GM04503 (cell line): ENCODE results near the gene CNOT2.

Source experiments
- DNase-seq: peaks from one replicate; pipeline ENCODE4 v3.0.0-alpha.2; 2012; ENCODE audit warnings: low read depth

Gene CNOT2

GRCh38 chr12:70306676-70307075 is 63.4 kb downstream of the CNOT2 start:
- no peak for DNase-seq

GRCh38 chr12:70307868-70308267 is 64.6 kb downstream of the CNOT2 start:
- no peak for DNase-seq

GRCh38 chr12:70309348-70309747 is 66.1 kb downstream of the CNOT2 start:
- no peak for DNase-seq

- DNase-seq = no peak
Observed at GRCh38 chr12:70314145-70314544, 70.9 kb downstream of the CNOT2 start.

DNA sequence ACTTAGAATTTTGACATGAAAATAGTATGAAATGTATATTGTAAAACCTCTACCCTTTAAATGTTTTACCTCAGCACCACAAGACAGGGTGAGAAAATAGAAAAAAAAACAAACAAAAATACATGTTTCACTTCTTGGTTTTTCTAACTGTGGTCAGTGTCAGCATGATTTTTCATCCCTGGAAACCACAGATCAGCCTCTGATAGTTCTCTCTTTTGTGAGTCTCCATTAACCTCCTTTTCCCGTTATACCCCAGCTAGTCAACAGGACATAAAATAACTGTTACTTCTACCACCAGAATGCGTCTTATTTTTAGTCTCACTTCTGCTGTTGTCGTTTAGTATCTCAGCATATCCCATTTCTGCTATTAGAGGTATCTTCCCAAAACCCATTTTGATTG is 74.5 kb downstream of the CNOT2 start:
- no peak for DNase-seq

DNA sequence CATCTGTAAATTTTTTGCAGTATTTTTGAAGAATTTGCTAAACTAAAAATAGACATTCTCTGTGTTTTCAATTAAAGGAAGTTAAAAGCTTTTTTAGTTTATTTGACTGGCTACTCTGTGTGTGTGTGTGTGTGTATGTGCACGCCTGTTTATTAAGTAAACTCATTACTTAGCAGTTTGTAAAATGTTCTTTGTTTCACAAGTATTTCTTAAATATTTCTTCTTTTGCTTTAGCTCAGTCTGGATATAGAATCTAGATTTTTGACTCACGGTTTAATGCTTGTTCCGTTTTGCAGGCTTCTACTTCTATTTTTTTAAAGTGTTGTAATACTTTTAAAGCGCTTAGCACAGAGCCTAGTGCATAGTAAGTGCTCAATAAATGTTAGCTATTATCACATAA is 76.4 kb downstream of the CNOT2 start:
- no peak for DNase-seq

- DNase-seq = no peak
Observed at GRCh38 chr12:70321191-70321590, 78.0 kb downstream of the CNOT2 start.

DNA sequence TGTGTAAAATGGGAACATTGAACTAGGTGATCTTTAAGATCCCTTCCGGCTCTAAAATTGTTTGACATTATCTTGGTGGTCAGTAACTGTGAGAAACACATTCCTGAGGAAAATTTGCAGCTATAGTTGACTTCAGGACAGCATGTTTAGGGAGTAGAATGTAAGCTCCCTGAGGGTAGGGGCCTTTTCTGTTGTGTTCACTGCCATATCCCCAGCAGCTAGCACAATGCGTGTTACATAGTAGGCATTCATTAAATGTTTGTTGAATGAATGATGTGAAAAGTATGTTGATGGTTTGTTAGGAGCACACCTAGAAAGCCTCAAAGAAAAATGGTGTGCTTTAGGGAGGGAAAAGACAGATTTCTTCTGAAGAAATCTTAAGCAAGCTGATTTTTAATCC is 84.3 kb downstream of the CNOT2 start:
- DNase-seq = no peak

DNA sequence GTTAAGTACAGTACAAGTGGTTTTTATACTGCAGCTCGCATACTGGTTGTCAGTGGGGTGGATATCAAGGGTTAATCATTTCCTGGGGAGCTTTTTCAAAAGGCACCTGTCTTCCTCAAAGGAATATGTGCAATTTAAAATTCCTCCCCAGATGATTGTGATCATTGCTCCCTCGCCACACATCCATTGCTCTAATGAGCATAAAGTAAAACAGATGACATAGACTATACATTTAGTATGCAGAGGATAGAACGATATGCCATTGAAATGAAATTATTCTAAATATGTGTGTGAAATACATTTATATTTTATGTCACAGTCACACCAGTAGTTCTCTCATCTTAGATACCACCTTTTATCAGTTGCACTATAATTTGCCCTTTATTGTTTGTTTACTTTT is 86.5 kb downstream of the CNOT2 start:
- no peak for DNase-seq

DNA sequence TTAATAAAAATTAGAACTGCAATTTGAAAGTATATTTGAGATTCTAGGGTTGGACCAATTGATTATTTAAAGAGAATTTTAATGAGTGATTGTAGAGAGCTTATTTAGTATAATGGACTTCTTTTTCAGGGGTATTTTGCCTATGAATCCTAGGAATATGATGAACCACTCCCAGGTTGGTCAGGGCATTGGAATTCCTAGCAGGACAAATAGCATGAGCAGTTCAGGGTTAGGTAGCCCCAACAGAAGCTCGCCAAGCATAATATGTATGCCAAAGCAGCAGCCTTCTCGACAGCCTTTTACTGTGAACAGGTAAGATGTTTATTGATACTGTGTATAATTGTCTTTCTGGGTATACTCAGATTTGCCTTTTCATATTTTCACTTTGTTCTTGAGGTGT is 86.9 kb downstream of the CNOT2 start:
- DNase-seq = no peak

DNA sequence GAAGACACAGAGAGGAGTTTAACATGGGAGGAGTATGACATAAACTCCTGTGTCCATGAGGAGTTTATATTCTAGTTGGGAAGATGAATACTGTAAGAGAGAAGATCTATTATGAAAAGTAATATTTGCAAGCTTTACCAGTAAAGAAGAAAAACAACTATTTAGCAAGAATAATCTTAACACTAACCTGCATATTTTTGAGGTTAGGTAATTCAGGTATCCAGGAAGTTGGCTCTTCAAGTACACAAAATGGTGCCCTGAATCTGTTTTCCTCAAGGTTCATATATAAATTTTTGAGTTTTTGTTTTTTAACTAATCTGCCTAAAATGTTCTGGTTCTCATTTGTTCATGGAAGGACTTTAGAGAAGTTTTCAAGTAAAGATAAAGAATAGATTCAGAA is 89.0 kb downstream of the CNOT2 start:
- no peak for DNase-seq

DNA sequence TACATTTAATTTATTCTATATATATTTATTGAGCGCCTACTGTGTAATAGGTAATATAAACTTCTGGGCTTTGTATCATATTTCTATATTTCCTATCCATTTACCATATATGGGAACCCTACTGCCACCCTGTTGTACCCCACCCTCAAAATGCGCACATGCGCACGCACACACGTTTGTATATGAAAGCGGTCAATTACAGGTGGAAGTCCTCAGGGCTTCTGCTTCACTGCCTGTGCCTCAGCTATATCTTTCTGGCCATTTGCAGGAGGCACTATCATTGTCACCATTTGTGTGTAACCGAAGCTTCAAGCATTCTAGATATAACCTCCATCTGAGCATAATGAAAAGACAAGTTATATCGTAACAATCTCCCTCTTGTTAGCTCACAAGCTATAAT is 91.5 kb downstream of the CNOT2 start:
- DNase-seq = no peak

- DNase-seq = no peak
Observed at GRCh38 chr12:70338531-70338930, 95.3 kb downstream of the CNOT2 start.

GRCh38 chr12:70351076-70351475 is 107.8 kb downstream of the CNOT2 start:
- no peak for DNase-seq

DNA sequence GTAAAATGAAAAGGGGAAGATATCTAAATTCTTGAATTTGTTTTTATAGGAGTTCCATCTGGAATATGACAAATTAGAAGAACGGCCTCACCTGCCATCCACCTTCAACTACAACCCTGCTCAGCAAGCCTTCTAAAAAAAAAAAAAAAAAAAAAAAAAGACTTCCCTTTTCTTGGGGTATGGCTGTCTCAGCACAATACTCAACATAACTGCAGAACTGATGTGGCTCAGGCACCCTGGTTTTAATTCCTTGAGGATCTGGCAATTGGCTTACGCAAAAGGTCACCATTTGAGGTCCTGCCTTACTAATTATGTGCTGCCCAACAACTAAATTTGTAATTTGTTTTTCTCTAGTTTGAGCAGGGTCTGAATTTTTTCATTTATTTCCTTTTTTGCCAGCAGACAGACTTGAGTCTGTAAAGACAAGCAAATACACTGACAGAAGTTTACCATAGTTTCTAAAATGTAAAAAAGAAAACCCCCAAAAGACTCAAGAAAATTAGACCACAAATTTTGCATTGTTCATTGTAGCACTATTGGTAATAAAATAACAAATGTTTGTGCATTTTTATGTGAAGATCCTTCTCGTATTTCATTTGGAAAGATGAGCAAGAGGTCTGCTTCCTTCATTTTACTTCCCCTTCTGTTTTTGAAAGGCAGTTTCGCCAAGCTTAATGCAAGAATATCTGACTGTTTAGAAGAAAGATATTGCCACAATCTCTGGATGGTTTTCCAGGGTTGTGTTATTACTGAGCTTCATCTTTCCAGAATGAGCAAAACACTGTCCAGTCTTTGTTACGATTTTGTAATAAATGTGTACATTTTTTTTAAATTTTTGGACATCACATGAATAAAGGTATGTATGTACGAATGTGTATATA is 110.8 kb downstream of the CNOT2 start:
- no peak for DNase-seq

GRCh38 chr12:70354787-70355186 is 111.6 kb downstream of the CNOT2 start:
- no peak for DNase-seq

- no peak for DNase-seq
Observed at GRCh38 chr12:70355972-70356371, 112.7 kb downstream of the CNOT2 start.

DNA sequence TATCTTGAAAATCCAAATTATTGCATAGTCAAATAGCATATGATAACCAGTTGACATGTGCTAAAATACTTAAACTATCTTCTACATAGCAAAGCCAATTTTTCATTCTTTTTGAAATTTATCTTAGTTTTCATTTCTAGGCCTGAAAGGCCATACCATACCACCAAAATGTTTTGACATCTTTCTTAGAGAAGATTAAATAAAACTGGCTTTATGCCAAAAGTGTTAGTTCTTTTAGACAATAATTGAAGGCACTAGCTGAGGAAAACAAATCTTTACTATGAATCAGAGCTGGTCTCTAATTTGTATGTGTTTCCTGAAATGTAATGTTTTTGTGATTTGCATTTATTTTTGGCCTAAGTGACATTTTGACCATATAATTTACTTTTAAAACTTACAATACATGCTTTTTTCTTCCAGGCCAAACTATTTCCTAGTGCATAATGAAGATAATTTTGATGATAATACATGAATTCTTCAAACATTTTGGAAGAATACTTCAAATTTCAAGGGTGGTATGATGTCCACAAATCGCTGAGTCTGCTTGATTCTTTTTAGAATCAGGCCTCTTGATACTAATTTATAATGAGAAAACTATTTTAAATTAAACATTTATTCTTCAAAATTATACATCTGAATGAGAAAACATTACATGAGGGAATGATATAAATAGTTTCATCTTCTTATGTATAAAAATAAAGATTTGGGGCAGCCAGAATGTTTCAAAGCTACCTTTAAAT is 116.4 kb downstream of the CNOT2 start:
- DNase-seq = no peak

DNA sequence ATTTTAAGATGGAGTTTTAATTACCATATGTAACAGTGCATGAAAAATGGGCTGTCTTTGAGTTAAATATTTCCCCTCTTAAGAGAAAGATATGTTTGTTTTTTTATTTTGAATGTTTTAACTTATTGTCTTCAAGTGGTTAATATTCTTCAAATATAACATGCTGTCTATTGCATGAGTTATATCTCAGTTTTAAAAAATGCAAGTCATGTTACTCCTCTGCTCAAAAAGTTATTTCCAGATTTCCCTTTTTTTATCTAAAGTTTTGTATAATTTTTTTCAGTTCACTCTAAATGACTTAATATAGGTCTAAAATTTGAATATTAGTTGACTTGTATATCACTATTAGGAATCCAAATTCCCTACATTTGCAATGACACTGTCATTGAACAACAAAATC is 117.0 kb downstream of the CNOT2 start:
- no peak for DNase-seq

DNA sequence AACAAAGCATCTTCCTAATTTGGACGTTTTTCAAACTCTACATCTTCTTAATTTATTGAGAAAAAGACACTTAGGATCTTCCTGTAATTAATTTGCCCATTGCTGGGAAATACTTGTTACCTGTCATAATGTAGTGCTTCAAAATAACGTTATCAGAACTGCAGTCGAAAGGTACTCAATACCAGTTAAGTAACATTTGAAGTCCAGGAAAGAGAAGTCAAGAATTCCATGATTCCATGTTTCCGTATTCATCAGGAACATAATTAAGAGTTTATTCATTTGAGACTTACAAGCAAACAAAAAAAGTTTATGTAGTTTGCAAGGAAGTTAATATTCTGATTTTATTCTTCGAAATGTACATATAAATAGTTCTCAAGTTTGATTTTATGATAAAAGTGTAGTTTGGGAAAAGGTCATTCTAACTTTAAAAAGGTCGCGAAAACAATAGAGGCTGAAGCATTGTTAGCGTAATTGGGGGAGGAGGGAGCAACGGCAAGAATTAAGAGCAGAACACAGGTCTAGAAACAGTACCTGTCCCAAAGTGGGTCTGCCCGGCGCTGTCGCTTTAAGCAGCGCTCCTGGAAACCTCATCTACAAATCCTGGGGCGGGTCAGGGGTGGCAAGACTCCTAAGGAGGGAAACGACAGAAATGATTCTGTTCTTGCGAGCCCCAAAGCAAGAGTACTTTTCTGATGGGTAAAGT is 121.6 kb downstream of the CNOT2 start:
- no peak for DNase-seq

DNA sequence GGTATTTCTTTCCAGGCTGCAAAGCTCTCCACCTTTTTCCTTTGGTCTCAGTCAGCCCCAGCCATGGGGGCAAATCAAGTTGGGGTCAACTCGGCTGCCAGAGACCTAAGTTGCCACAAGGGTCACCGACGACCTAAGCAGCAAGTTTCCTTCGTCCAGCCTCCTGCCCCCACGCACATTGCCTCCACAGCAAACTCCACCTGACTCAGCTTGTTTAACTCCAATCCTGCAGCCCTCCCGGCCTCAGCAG is 122.1 kb downstream of the CNOT2 start:
- no peak for DNase-seq

- DNase-seq = no peak
Observed at GRCh38 chr12:70365648-70366518, 122.7 kb downstream of the CNOT2 start, which contains the start of gene KCNMB4. KCNMB4 (plus strand) TSS chr12:70366290; CDS start chr12:70366735, 445 bp downstream.
